Left kidney (tissue), 2 donors: Measurements from ENCODE around the gene ZNF264. TPM values are rescaled to one million over a fixed set of nuclear protein-coding genes. Genes with fewer than 3 reads are reported as not detected.
"Not testable (repeated sequence)": the region's sequence is repeated elsewhere in the genome, so short reads cannot be mapped to it uniquely, and the experiment has no call there.

ENCODE experiments used
- DNase-seq: peaks from one replicate; pipeline ENCODE4 v3.0.0-alpha.2; 2013
- polyA plus RNA-seq: library from polyadenylated mRNA; unstranded; fragments of 120-200 nt; gene quantifications from one replicate; pipeline ENCODE4 v1.2.1, GENCODE V29; 2013; ENCODE audit not compliant: insufficient read length

Gene ZNF264
- polyA plus RNA-seq, 1 donor, result 23.9 TPM

DNA sequence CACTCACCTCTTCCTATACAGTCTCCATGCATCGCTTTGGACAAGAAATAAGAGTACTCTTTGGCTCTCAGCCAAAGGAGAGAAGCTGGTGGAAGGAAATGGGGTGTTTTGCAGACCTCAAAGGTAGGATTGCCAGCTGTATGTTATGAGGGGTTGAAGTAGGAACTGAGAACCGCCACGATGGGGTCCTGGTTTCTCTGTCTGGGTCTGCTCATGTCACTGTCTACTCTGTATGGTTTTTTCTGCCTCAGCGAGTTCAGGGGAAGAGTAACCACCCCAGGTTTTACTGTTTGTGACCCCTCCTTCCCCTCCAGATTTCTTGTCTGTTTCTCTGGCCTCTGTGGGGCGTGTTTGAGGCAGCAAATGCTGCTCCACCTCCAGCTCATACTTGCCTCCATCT, 53.2 kb downstream of the ZNF264 start:
- no peak for DNase-seq

DNA sequence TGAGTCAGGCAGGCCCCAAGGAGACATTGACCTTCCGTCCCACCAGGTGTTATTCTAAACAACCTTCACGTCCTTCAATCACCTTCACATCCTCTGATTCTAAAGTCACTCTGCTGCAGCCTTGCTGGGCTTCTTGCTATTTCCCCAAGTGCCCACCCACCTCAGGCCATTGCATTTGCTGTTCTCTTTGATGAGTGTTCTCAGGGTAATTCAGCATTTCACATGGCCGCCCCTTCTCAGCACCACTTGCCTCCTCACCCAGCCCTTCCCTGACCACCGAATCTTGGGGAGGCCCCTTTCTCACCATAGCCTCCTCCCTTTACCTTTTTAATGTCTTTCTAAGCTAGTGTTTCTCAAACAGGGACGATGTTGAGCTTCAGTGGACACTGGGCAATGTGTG, 53.8 kb downstream of the ZNF264 start:
- DNase-seq, result no peak

DNA sequence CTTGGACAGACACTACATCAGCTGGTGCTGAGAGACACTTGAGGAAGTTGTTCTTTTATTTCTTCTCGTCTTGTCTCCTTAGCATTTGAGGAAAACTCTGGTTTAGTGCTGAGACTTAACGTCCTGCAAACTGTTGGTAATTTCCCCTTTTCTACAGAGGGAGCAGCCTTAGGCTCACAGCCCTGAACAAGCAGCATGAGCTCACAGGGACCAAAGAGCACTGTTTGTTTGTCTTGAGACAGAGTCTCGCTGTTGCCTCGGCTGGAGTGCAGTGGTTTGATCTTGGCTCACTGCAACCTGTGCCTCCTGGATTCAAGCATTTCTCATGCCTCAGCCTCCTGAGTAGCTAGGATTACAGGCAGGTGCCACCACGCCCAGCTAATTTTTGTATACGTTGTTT, 54.7 kb downstream of the ZNF264 start:
- DNase-seq, result no peak

DNA sequence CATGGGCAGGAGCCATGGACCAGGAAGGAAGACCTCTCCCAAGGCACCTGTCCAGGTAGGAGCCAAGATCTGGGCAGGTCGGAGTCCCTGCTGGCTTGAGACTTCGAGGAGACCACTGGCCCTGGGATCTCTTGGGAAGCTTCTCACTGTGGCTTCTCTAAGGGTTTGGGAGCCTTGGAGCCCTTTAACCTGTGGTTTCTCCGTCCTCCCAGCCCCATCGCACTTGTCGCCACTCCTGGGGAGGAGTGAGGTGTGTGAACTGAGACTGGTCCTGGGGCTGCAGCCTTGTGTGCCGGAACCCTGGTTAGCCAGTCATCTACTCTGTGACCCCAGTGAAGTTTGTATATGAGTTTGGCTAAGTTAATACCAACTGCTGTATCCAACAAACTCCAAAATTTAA, 57.3 kb downstream of the ZNF264 start:
- no peak for DNase-seq

DNA sequence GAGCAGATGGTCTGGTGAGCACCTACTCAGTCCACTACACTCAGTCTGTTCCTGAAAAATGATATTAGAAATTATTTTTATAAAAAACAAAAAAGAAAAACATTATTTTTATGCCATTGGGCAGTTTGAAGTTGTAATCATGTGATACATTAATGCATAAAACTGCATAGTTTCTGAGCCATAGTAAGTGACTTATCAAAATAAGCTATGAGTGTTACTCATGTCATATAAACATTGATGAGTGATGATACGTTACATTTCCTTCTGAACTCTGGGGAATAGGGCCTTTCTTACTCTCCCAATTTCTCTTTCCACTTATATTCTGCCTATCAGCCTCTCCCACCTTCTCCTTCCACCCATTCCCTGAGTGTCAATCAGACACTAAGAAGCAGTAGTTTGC, 58.0 kb downstream of the ZNF264 start:
- DNase-seq, result no peak

DNA sequence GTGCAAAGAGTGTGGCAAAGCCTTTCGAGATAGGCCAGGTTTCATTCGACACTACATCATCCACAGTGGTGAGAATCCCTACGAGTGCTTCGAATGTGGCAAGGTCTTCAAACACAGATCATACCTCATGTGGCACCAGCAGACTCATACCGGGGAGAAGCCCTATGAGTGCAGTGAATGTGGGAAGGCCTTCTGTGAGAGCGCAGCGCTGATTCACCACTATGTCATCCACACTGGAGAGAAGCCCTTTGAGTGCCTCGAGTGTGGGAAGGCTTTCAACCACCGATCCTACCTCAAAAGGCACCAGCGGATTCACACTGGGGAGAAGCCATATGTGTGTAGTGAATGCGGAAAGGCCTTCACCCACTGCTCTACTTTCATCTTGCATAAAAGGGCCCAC, 62.5 kb downstream of the ZNF264 start:
- not testable (repeated sequence) for DNase-seq

DNA sequence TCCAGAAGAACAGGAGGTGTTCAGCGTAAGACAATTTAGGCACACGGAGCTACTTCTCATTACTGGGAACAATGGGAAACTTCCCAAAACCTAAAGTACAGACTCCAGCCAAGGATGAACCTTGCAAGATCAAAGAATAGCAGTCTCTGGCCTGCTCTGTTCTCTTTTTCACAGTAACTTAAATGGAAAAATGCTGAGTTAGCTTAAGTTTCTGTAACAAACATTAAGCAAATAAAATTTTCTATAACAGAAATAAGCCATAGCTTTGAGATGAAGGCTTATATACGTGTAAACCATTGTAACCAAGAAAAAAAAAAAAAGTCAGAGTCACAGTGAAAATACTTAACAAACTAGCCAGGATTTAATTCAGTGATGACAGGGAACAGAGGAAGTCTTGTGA, 70.7 kb downstream of the ZNF264 start:
- DNase-seq, result no peak

DNA sequence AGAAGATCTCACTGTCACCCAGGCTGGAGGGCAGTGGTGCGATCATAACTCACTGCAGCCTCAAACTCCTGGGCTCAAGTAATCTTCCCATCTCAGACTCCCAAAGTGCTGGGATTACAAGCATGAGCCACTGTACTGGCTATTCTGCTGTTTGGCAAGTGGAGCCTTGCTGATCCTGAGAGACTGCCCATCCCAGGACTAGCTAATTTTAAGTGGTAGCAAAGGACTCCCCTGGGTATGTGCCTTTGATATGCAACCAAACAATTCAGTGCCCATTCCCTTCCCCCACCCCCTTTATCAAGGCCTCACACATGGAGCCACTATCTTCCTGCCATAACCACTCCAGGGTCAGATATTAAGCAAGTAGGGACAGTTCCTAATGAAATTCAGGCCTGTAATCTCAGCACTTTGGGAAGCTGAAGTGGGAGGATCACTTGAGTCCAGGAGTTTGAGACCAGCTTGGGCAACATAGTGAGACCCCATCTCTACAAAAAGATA, 72.0 kb downstream of the ZNF264 start:
- DNase-seq, result no peak

DNA sequence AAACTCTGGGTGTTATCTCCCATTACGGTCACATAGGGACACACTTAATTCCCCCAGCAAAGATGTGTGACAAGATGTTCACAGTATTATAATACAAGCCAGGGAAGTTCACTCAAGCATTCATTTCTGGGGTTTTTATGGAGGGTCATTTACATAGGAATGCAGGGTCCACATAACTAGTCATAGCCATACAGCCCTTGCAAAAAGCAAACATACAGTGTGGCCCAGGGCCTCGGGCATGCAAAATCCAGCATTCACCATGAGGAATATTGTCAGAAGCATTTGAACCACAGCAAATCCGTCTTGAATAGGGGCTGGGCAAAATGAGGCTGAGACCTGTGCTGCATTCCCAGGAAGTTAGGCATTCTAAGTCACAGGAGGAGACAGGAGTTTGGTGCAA, 76.0 kb downstream of the ZNF264 start:
- DNase-seq, result no peak

DNA sequence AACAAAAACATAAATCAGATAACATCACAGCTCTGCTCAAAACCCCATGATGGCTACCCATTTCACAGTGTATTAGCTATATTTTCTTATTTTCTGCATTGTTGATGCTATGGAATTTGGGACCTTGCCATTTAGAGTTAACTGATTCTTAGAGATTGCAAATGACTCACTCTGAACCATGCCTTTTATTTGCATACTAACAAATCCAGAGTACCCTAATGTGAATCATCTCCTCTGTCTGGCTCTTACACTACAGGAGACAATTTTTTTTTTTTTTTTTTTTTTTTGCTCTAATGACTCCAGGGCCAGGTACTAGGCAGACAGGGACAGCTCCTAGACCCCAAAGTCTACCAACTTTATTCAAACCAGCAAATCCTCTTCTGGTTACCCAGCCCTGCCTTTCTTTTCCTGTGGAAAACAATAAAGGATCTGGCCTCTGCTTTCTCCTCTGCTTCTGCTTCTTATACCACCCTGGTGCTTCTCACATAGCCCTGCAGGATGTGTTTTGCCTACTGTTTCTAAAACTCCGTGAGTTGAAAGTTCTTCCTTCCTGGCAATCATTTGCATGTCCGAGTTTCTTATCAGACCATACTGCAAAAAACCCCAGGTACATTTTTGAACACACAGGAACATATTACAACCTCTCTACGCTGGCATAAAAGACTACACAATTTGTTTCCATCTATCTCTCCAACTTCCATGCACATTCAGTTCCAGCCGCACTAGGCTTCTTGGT, 78.4 kb downstream of the ZNF264 start:
- DNase-seq, result no peak

DNA sequence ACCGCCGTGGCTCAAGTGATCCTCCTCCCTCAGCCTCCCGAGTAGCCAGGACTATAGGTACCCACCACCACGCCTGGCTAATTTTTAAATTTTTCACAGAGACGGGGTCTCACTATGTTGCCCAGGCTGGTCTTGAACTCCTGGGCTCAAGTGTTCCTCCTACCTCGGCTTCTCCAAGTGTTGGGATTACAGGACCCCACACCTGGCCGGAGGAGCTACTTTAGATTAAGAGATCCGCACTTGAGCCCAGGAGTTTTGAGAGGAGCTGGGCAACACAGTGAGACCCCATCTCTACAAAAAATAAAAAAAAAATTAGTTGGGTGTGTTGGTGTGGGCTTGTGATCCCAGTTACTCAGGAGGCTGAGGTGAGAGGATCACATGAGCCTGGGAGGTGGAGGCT, 80.0 kb downstream of the ZNF264 start:
- DNase-seq, result no peak

Other genes starting within 250 kb of the ZNF264 start
- gene USP29, start 71.5 kb upstream of the ZNF264 start, polyA plus RNA-seq, result not detected
- not detected for gene ZIM3, start 46.3 kb upstream of the ZNF264 start, polyA plus RNA-seq
- not detected for gene DUXA, start 24.0 kb upstream of the ZNF264 start, polyA plus RNA-seq
- 5.1 TPM for gene AURKC, start 39.5 kb downstream of the ZNF264 start, polyA plus RNA-seq
- gene ZNF805, start 49.1 kb downstream of the ZNF264 start, polyA plus RNA-seq, result 7.6 TPM
- gene ZNF460, start 89.0 kb downstream of the ZNF264 start, polyA plus RNA-seq, result 3.9 TPM
- gene ZNF543, start 129.0 kb downstream of the ZNF264 start, polyA plus RNA-seq, result 10.0 TPM
- gene ZNF304, start 159.8 kb downstream of the ZNF264 start, polyA plus RNA-seq, result 20.0 TPM
- 14.6 TPM for gene TRAPPC2B, start 172.1 kb downstream of the ZNF264 start, polyA plus RNA-seq
- gene ZNF547, start 172.1 kb downstream of the ZNF264 start, polyA plus RNA-seq, result 7.3 TPM
- gene ZNF548, start 198.4 kb downstream of the ZNF264 start, polyA plus RNA-seq, result 34.8 TPM
- 17.7 TPM for gene ZNF17, start 219.7 kb downstream of the ZNF264 start, polyA plus RNA-seq
- 15.2 TPM for gene ZNF749, start 243.8 kb downstream of the ZNF264 start, polyA plus RNA-seq